Fibroblast of lung (primary cell): ENCODE results near the gene PPP1R1C. TPM values are rescaled to one million over a fixed set of nuclear protein-coding genes. Genes with fewer than 3 reads are reported as not detected.
"Not testable (repeated sequence)": the region's sequence is repeated elsewhere in the genome, so short reads cannot be mapped to it uniquely, and the experiment has no call there.

ENCODE experiments used
- DNase-seq, 2 donors: peaks; one replicate each; pipeline versions ENCODE4 v3.0.0 to v3.0.0-alpha.2; 2010; ENCODE audit warnings: low read depth in 2 of 2
- H2AFZ ChIP-seq: 2 replicates; pipeline ENCODE4 v1.5.1; 2012; ENCODE audit warnings: low read length, control low read depth, inconsistent platforms
- H3K27ac ChIP-seq: 2 replicates; pipeline ENCODE4 v1.5.1; 2011; ENCODE audit warnings: low read length, control low read depth; ENCODE audit not compliant: insufficient read depth
- H3K27me3 ChIP-seq: 2 replicates; pipeline ENCODE4 v1.5.1; 2011; ENCODE audit warnings: mild to moderate bottlenecking, low read length; ENCODE audit not compliant: control insufficient read depth, insufficient read depth
- H3K36me3 ChIP-seq: 2 replicates; pipeline ENCODE4 v1.5.1; 2011; ENCODE audit warnings: low read length; ENCODE audit not compliant: control insufficient read depth, insufficient read depth
- H3K4me1 ChIP-seq: 2 replicates; pipeline ENCODE4 v1.5.1; 2011; ENCODE audit warnings: low read length; ENCODE audit not compliant: control insufficient read depth, insufficient read depth; ENCODE audit errors: extremely low read depth
- H3K4me2 ChIP-seq: 2 replicates; pipeline ENCODE4 v1.5.1; 2011; ENCODE audit warnings: low read length, control low read depth; ENCODE audit not compliant: insufficient read depth; ENCODE audit errors: extremely low read depth
- H3K4me3 ChIP-seq, 4 experiments: fragments of 200-600 bp in 1 of 4; sonication (generic) in 1 of 4; replicated peaks in 1 of 4; 2 replicates each; pipeline ENCODE4 v1.5.1; 2011 to 2016; ENCODE audit warnings: low read length in 4 of 4, low read depth in 3 of 4, mild to moderate bottlenecking in 3 of 4, control low read depth in 2 of 4, inconsistent platforms in 1 of 4, mixed read lengths in 1 of 4; ENCODE audit not compliant: insufficient read depth in 1 of 4; ENCODE audit errors: control extremely low read depth in 1 of 4
- H3K79me2 ChIP-seq: 2 replicates; pipeline ENCODE4 v1.5.1; 2012; ENCODE audit warnings: mild to moderate bottlenecking, low read length, inconsistent platforms; ENCODE audit not compliant: control insufficient read depth, insufficient read depth
- H3K9ac ChIP-seq: 2 replicates; pipeline ENCODE4 v1.5.1; 2011; ENCODE audit warnings: mild to moderate bottlenecking, low read length, control low read depth; ENCODE audit not compliant: insufficient read depth
- H3K9me3 ChIP-seq: 2 replicates; pipeline ENCODE4 v1.5.1; 2012; ENCODE audit warnings: low read depth, low read length; ENCODE audit not compliant: control insufficient read depth, insufficient read depth
- H4K20me1 ChIP-seq: 2 replicates; pipeline ENCODE4 v1.5.1; 2011; ENCODE audit warnings: low read length; ENCODE audit not compliant: control insufficient read depth, insufficient read depth; ENCODE audit errors: extremely low read depth
- CTCF ChIP-seq, 2 donors: IDR thresholded peaks in 1 of 2; conservative IDR thresholded peaks in 1 of 2; 1 replicate in 1 of 2; 2 replicates in 1 of 2; pipeline ENCODE4 v1.5.1; 2011 to 2012; ENCODE audit warnings: low read length in 2 of 2, control low read depth in 1 of 2, inconsistent platforms in 1 of 2, low read depth in 1 of 2, mild to moderate bottlenecking in 1 of 2
- EZH2 ChIP-seq: IDR thresholded peaks from 2 replicates; pipeline ENCODE4 v1.5.1; 2012; ENCODE audit warnings: low read length, control low read depth, mild to moderate bottlenecking; ENCODE audit errors: missing control alignments
- polyA plus RNA-seq, 2 donors: library from polyadenylated mRNA; depleted of rRNA in 1 of 2; stranded (reverse) in 1 of 2; unstranded in 1 of 2; fragments of >200 nt; gene quantifications; 2 replicates each; pipeline ENCODE4 v1.2.1, GENCODE V29; 2011 to 2012; ENCODE audit warnings: missing spikeins in 1 of 2
- total RNA-seq: library from RNA; depleted of rRNA; stranded (reverse); fragments of >200 nt; gene quantifications from 2 replicates; pipeline ENCODE4 v1.2.1, GENCODE V29; 2014

The PPP1R1C gene
- total and polyA plus RNA-seq, 2 donors (not counting 1 experiment from before 2014, with no cell fraction given): 0.50 to 0.57 TPM

- Histone ChIP-seq H2AFZ (peak overlapping the region; percentile 2), H3K9me3 (no peaks in the 10 kb centered on the region), H3K4me3 (peak overlapping the region in 1 of 4 experiments; percentile 40), H3K27ac (peak overlapping the region; percentile 1), H3K9ac (no peak overlapping the region), H3K36me3 (no peaks in the 10 kb centered on the region), H3K27me3 (no peaks in the 10 kb centered on the region), H4K20me1 (no peaks in the 10 kb centered on the region), H3K79me2 (no peaks in the 10 kb centered on the region), H3K4me2 (peak overlapping the region; percentile 17), H3K4me1 (peaks cover 10% of the 10 kb centered on the region)
- DNase-seq: no peak
- TF ChIP-seq EZH2 (no peak), CTCF (conservative IDR thresholded peaks at IDR 0.05 in 1 of 2, IDR thresholded peaks at IDR 0.05 in 1 of 2; ENCODE audit: low read depth in 1 of 2, low read length in 2 of 2) (no peak)
Measured at GRCh38 chr2:181954538-181954883, 31.1 kb upstream of the PPP1R1C start.

GRCh38 chr2:181955010-181955409 lies 30.6 kb upstream of the PPP1R1C start:
- Histone ChIP-seq H3K27ac (peak overlapping the region; percentile 1), H2AFZ (no peak overlapping the region), H3K36me3 (no peaks in the 10 kb centered on the region), H3K9me3 (no peaks in the 10 kb centered on the region), H3K4me1 (peaks cover 8% of the 10 kb centered on the region), H4K20me1 (no peaks in the 10 kb centered on the region), H3K79me2 (no peaks in the 10 kb centered on the region), H3K27me3 (no peaks in the 10 kb centered on the region), H3K9ac (no peak overlapping the region), H3K4me3 (no peak overlapping the region), H3K4me2 (no peak overlapping the region)
- DNase-seq: peak; percentile 70 to 77
- TF ChIP-seq EZH2: no peak
- TF ChIP-seq CTCF (conservative IDR thresholded peaks at IDR 0.05 in 1 of 2, IDR thresholded peaks at IDR 0.05 in 1 of 2; ENCODE audit: low read depth in 1 of 2, low read length in 2 of 2): no peak

GRCh38 chr2:181955866-181956265 lies 29.8 kb upstream of the PPP1R1C start:
- H3K4me2 ChIP-seq, H3K27me3 ChIP-seq, H2AFZ ChIP-seq, H3K9ac ChIP-seq, H3K9me3 ChIP-seq, H3K79me2 ChIP-seq, H4K20me1 ChIP-seq, DNase-seq, H3K4me3 ChIP-seq, H3K27ac ChIP-seq, H3K36me3 ChIP-seq, H3K4me1 ChIP-seq: not testable (repeated sequence)
